Stomach (tissue), 9 donors: ENCODE measurements around the gene DHODH. TPM values are rescaled to one million over a fixed set of nuclear protein-coding genes. Genes with fewer than 3 reads are reported as not detected.

Experiments used
- DNase-seq, 2 donors: peaks; one replicate each; pipeline versions ENCODE4 v3.0.0 to v3.0.0-alpha.2; 2013 to 2019
- H3K27ac ChIP-seq, 5 donors: fragments of 200-600 bp in 4 of 5; sonication (generic) in 4 of 5; one replicate each; pipeline ENCODE4 v1.5.1; 2013 to 2019; ENCODE audit warnings: mild to moderate bottlenecking in 1 of 5, moderate library complexity in 1 of 5
- H3K27me3 ChIP-seq, 3 donors: fragments of 200-600 bp; sonication (generic); one replicate each; pipeline ENCODE4 v1.5.1; 2017 to 2019; ENCODE audit warnings: mixed run types in 1 of 3
- H3K36me3 ChIP-seq, 4 donors: fragments of 200-600 bp; sonication (generic); 1 replicate in 3 of 4; 2 replicates in 1 of 4; pipeline ENCODE4 v1.5.1; 2016 to 2019
- H3K4me1 ChIP-seq, 4 donors: fragments of 200-600 bp; sonication (generic); one replicate each; pipeline ENCODE4 v1.5.1; 2016 to 2019
- H3K4me3 ChIP-seq, 4 donors: fragments of 200-600 bp; sonication (generic) in 3 of 4; one replicate each; pipeline ENCODE4 v1.5.1; 2016 to 2019; ENCODE audit warnings: mild to moderate bottlenecking in 1 of 4
- H3K9me3 ChIP-seq, 4 donors: fragments of 200-600 bp; sonication (generic); one replicate each; pipeline ENCODE4 v1.5.1; 2016 to 2019
- EP300 ChIP-seq: sonication (generic); formaldehyde crosslinking; IDR thresholded peaks from one replicate; pipeline ENCODE4 v1.6.1; 2017; ENCODE audit warnings: antibody characterized with exemption
- POLR2A ChIP-seq, 4 donors: fragments of 450-650 bp; IDR thresholded peaks; one replicate each; pipeline ENCODE4 v1.6.1; 2016; ENCODE audit warnings: antibody characterized with exemption in 4 of 4, control low read depth in 2 of 4, mild to moderate bottlenecking in 1 of 4, moderate library complexity in 1 of 4
- POLR2AphosphoS5 ChIP-seq, 3 donors: sonication (generic); formaldehyde crosslinking; IDR thresholded peaks; one replicate each; pipeline ENCODE4 v1.6.1; 2016; ENCODE audit warnings: antibody characterized with exemption in 3 of 3
- WGBS, 5 donors: extraction: QIAGEN DNeasy Blood & Tissue Kit in 3 of 5; methylation state at CpG; one replicate each; pipeline versions ENCODE4 v1.1.5 to v1.1.7; 2013 to 2018; 5-methylcytosine and 5-hydroxymethylcytosine counted together
- intact Hi-C: fragments of 100-400 bp; cut with DNase I; formaldehyde crosslinking; loops from one replicate; pipeline ENCODE4 v1.15.1; 2023; ENCODE audit warnings: low total_unique reads
- polyA plus RNA-seq, 3 donors: library from polyadenylated mRNA; stranded (reverse); fragments of 200-250 nt; gene quantifications; one replicate each; pipeline ENCODE4 v1.2.3, GENCODE V29; 2013
- total RNA-seq, 5 donors: library from RNA; depleted of rRNA; stranded (reverse); fragments of >200 nt; gene quantifications; one replicate each; pipeline versions ENCODE4 v1.1.0 to v1.2.3, GENCODE V29; 2014 to 2016
- TF ChIP-seq, protein P1 (sequence below), 7 experiments: fragments of 450-650 bp in 4 of 7; fragments of 200-600 bp in 3 of 7; sonication (generic) in 3 of 7; IDR thresholded peaks; one replicate each; pipeline ENCODE4 v1.5.1; 2016 to 2019; ENCODE audit warnings: antibody characterized with exemption in 7 of 7, control low read depth in 2 of 7, mild to moderate bottlenecking in 1 of 7
- donor health status: healthy with polysubstance abuse.
- donor health status: Bipolar disorder and iron deficiency.
- donor health status: healthy.

The DHODH gene
- total and polyA plus RNA-seq, 8 donors = 1.2 to 6.0 (median 3.7) TPM; not detected in 1

DNA sequence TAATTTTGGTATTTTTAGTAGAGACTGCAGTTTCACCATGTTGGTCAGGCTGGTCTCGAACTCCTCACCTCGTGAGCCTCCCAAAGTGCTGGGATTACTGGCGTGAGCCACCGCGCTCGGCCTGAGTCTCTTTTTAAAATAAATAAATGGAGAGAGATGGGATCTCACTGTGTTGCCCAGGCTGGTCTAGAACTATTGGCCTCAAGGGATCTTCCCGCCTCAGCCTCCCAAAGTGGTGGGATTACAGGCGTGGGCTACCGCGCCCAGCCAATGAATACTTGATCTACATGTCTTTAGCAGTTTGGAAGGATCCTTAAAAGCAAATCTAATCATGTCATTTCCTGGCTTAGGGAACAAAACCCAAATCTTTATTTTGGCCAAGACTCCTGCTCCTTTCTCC lies 1.2 kb downstream of the DHODH start:
- intact Hi-C loops = no loop called here
- Histone ChIP-seq H3K27ac (no peak overlapping the region), H3K4me3 (no peak overlapping the region), H3K36me3 (peaks cover 0 to 18% (median 15%) of the 10 kb centered on the region in 4 donors), H3K9me3 (no peaks in the 10 kb centered on the region), H3K4me1 (peaks cover 4 to 31% (median 21%) of the 10 kb centered on the region in 4 donors), H3K27me3 (no peaks in the 10 kb centered on the region)
- WGBS, 5 donors = 96 to 98% (median 97%) methylated on average over 10 of the region's 10 CpGs
- no peak for TF ChIP-seq POLR2A (IDR thresholded peaks at IDR 0.05)
- TF ChIP-seq EP300 = no peak
- TF ChIP-seq POLR2AphosphoS5 (IDR thresholded peaks at IDR 0.05) = no peak
- TF ChIP-seq, protein P1, sequence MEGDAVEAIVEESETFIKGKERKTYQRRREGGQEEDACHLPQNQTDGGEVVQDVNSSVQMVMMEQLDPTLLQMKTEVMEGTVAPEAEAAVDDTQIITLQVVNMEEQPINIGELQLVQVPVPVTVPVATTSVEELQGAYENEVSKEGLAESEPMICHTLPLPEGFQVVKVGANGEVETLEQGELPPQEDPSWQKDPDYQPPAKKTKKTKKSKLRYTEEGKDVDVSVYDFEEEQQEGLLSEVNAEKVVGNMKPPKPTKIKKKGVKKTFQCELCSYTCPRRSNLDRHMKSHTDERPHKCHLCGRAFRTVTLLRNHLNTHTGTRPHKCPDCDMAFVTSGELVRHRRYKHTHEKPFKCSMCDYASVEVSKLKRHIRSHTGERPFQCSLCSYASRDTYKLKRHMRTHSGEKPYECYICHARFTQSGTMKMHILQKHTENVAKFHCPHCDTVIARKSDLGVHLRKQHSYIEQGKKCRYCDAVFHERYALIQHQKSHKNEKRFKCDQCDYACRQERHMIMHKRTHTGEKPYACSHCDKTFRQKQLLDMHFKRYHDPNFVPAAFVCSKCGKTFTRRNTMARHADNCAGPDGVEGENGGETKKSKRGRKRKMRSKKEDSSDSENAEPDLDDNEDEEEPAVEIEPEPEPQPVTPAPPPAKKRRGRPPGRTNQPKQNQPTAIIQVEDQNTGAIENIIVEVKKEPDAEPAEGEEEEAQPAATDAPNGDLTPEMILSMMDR (IDR thresholded peaks at IDR 0.05) = no peak
- no peak for DNase-seq

DNA sequence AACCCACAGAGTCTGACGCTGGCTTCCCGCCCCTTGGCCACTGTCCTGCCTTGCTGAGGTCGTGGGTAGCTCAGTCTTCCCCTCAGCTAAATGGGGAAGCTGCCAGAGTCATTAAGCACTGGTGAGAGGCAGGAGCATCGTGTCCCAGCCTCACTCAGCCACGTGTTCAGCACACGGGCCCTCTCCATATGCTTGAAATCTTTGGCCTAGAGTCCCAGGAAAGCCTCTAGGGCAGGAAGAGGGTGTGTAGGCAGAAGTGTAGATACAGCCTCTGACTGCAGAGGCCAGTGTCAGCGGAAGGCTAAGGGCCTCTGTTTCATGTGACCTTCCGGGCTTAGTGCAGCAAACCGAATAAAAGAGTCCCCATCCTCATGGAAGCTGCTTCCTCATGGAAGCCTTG lies 4.1 kb downstream of the DHODH start:
- H3K27ac ChIP-seq = no peak overlapping the region
- peaks cover 4 to 36% (median 25%) of the 10 kb centered on the region in 4 donors for H3K4me1 ChIP-seq
- H3K4me3 ChIP-seq = no peak overlapping the region
- intact Hi-C loops = no loop called here
- TF ChIP-seq EP300 = no peak
- TF ChIP-seq POLR2AphosphoS5 (IDR thresholded peaks at IDR 0.05) = no peak
- TF ChIP-seq, protein P1 (IDR thresholded peaks at IDR 0.05) = no peak
- no peak for TF ChIP-seq POLR2A (IDR thresholded peaks at IDR 0.05)
- H3K9me3 ChIP-seq = no peaks in the 10 kb centered on the region
- H3K27me3 ChIP-seq = no peaks in the 10 kb centered on the region
- H3K36me3 ChIP-seq = peaks cover 10 to 44% (median 36%) of the 10 kb centered on the region in 4 donors
- WGBS, 5 donors = 77 to 81% (median 78%) methylated on average over 9 of the region's 9 CpGs
- DNase-seq = no peak

DNA sequence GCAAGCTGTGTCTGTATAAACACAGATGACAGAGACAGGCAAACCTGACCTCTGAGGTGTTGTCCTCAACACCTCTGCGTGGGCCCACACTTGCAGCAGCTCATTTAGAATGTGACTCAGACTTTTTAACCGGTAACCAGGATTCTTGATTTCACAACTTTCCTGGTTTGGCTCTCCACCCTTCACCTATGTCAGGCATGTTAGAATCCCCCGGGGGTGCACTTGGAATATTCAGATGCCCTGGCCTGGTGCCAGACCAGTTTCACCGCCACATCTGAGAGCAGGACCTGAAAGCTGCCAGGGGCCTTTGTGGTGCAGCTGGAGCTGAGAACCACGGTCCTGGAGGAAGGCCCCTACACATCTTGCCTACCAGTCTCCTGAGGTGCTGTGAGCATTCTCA lies 4.8 kb downstream of the DHODH start:
- 25 to 38% (median 31%) methylated on average over 4 to 5 of the region's 5 CpGs for WGBS, 5 donors
- no peaks in the 10 kb centered on the region for H3K9me3 ChIP-seq
- peak overlapping the region in 3 of 5 donors; percentile 43 to 57 (median 48) for H3K27ac ChIP-seq
- no peaks in the 10 kb centered on the region for H3K27me3 ChIP-seq
- no peak for TF ChIP-seq POLR2A (IDR thresholded peaks at IDR 0.05)
- TF ChIP-seq EP300 = no peak
- TF ChIP-seq, protein P1 (IDR thresholded peaks at IDR 0.05) = no peak
- TF ChIP-seq POLR2AphosphoS5 (IDR thresholded peaks at IDR 0.05) = no peak
- H3K4me3 ChIP-seq = peak overlapping the region in 1 of 4 donors; percentile 3
- peaks cover 0 to 30% (median 20%) of the 10 kb centered on the region in 4 donors for H3K4me1 ChIP-seq
- peaks cover 10 to 52% (median 44%) of the 10 kb centered on the region in 4 donors for H3K36me3 ChIP-seq
- intact Hi-C loops = no loop called here
- DNase-seq = no peak

DNA sequence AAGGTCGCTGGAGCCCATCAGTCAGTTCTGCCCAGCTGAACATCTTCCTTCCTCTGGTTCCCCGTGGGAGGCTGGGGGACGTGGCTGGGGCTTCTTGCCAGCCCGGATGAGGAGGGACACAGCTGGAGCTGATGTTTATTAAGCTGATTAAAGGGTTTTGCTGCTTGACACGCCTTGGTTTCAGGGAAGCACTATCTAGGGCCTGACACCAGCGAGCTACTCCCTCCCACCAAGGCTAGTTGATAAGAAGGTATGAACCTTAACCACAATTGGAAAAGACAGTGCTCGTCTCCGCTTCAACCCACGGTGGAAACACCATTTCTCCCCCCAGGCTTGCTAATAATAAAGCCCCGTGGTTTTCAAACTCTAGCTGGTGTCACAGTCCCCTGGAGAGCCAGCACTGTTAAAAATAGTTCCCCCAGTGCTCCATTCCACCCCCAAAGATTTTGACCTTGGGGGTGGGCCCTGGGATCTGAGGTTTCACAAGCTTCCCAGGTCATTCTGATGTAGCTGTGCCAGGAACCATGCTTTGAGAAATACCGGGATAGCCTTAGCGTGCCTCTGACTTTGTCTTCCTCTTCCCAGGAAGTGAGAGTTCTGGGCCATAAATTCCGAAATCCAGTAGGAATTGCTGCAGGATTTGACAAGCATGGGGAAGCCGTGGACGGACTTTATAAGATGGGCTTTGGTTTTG lies 5.5 kb downstream of the DHODH start:
- intact Hi-C loops = no loop called here
- Histone ChIP-seq H3K9me3 (no peaks in the 10 kb centered on the region), H3K4me1 (peaks cover 0 to 30% (median 17%) of the 10 kb centered on the region in 4 donors), H3K36me3 (peaks cover 10 to 58% (median 50%) of the 10 kb centered on the region in 4 donors), H3K4me3 (peak overlapping the region in 1 of 4 donors; percentile 3), H3K27ac (peak overlapping the region in 3 of 5 donors; percentile 43 to 57 (median 48)), H3K27me3 (no peaks in the 10 kb centered on the region)
- peak in 1 of 2 donors; percentile 35 for DNase-seq
- 43 to 59% (median 50%) methylated on average over 12 to 15 of the region's 15 CpGs for WGBS, 5 donors
- TF ChIP-seq POLR2AphosphoS5 (IDR thresholded peaks at IDR 0.05) (no peak), EP300 (no peak), POLR2A (IDR thresholded peaks at IDR 0.05) (no peak)
- TF ChIP-seq, protein P1 (IDR thresholded peaks at IDR 0.05) = no peak
